GM19099 (cell line): ENCODE measurements around the gene PPM1M.

Experiments used
- POLR2A ChIP-seq: IDR thresholded peaks from 3 replicates; pipeline ENCODE4 v1.6.1; 2011; ENCODE audit warnings: low read depth; ENCODE audit not compliant: insufficient read length; ENCODE audit errors: extremely low read depth

Gene PPM1M

GRCh38 chr3:52223449-52224408 lies 21.8 kb upstream of the PPM1M start:
- TF ChIP-seq POLR2A: no peak

GRCh38 chr3:52225452-52226228 lies 19.9 kb upstream of the PPM1M start, which contains the start of gene TLR9:
TLR9 (minus strand) TSS chr3:52225645; CDS start chr3:52225529, 116 bp downstream.
- peak; percentile 83 for TF ChIP-seq POLR2A

DNA sequence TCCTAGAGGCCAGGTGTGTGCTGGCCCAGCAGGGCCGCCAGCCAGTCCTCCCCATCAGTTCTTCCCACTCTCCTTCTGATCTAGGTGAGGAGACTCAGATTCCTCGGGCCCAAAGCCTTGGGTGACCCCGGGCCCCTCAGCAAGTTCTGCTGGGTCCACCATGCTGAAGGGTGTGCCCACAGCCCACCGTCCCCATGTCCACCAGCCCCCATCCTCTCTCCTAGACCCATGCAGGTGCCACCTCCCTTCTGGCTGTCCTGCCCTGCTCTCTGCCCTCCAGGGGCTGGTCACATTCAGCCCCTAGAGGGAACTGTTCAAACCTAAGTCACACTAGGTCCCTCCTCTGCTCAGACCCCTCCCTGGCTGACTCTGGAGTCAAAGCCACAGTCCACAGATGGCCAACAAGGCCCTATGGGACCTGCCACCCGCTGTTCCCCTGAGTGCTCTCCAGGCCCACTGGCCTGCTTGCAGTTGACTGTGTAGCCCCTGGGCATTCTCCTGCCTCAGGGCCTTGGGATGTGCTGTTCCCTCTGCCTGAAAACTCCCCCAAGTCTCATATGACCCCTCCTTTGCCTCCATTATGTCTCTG lies 19.2 kb upstream of the PPM1M start:
- no peak for TF ChIP-seq POLR2A

- TF ChIP-seq POLR2A: no peak
These were observed 18.4 kb upstream of the PPM1M start for GRCh38 chr3:52227117-52227516.

GRCh38 chr3:52227766-52228165 lies 17.8 kb upstream of the PPM1M start:
- no peak for TF ChIP-seq POLR2A

GRCh38 chr3:52228266-52228665 lies 17.3 kb upstream of the PPM1M start:
- no peak for TF ChIP-seq POLR2A

DNA sequence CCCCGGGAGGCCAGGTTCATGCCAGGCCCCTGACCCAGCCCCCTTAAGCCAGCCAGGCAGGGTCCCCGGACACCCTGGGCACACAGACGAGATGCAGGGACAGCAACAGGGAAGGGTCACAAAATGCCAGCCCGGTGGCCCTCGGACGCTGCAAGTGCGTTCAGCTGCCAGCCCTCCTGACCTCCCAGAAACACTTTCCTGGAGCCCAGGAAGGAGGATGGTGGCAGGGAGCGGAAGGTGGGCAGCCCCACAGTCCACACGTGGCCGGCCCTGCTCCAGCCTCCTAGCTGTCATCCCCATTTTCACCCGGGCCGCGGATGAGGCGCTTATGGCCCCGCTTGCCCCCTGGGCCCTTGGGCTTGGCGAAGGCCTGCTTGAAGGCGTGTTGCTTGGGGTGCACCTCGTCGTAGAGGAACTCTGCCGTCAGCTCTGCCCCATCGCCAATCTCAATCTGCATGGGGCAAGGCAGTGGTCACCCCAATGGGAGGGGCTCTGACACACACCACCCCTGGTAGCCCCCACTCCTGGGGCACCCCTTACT lies 16.7 kb upstream of the PPM1M start:
- TF ChIP-seq POLR2A: no peak

- TF ChIP-seq POLR2A: no peak
These were observed 15.9 kb upstream of the PPM1M start for GRCh38 chr3:52229656-52230055.

GRCh38 chr3:52230461-52230860 lies 15.1 kb upstream of the PPM1M start:
- no peak for TF ChIP-seq POLR2A

GRCh38 chr3:52230889-52231499 lies 14.6 kb upstream of the PPM1M start:
- no peak for TF ChIP-seq POLR2A

GRCh38 chr3:52231502-52232278 lies 13.9 kb upstream of the PPM1M start:
- no peak for TF ChIP-seq POLR2A

GRCh38 chr3:52232279-52233107 lies 13.1 kb upstream of the PPM1M start:
- TF ChIP-seq POLR2A: no peak

DNA sequence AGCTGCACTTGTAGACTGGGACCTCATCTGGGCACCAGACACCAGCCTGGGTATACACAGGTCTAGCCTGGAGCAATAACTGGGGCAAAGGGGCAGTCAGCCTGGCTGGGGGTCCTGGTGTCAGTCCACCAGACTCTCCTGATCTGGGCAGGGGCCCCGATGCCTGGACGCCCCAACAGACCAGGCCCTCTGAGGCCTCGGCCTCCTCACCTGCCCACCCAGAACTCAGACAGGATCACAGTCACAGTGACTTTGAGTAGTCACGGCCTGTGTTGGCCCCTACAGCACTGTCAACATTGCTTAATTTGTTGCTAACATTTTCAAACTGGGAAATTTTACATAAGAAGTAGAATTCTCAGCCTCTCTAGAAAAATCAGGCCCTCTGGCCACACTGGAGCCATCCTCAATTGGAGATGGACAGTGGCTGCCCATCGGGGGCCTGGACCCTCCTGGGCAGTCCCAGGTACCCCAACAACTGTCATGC lies 12.4 kb upstream of the PPM1M start:
- TF ChIP-seq POLR2A: no peak
